Esophagus muscularis mucosa (tissue), 4 donors: ENCODE measurements around the gene ZP2. TPM values are rescaled to one million over a fixed set of nuclear protein-coding genes. Genes with fewer than 3 reads are reported as not detected.

Source experiments
- DNase-seq: peaks from one replicate; pipeline ENCODE4 v3.0.0-alpha.2; 2017; ENCODE audit errors: extremely low spot score
- H3K27ac ChIP-seq, 4 donors: fragments of 200-600 bp; sonication (generic); replicated peaks in 1 of 4; 1 replicate in 3 of 4; 2 replicates in 1 of 4; pipeline ENCODE4 v1.5.1; 2016 to 2019; ENCODE audit warnings: mild to moderate bottlenecking in 1 of 4
- H3K27me3 ChIP-seq, 4 donors: fragments of 200-600 bp; sonication (generic); one replicate each; pipeline versions ENCODE4 v1.5.1 to v1.6.0; 2016 to 2019
- H3K36me3 ChIP-seq, 4 donors: fragments of 200-600 bp; sonication (generic); one replicate each; pipeline ENCODE4 v1.5.1; 2016 to 2019
- H3K4me1 ChIP-seq, 4 donors: fragments of 200-600 bp; sonication (generic); one replicate each; pipeline ENCODE4 v1.5.1; 2016 to 2019
- H3K4me3 ChIP-seq, 4 donors: fragments of 200-600 bp; sonication (generic); 1 replicate in 2 of 4; 2 replicates in 2 of 4; pipeline ENCODE4 v1.5.1; 2016 to 2019; ENCODE audit warnings: mild to moderate bottlenecking in 4 of 4, moderate library complexity in 1 of 4
- H3K9me3 ChIP-seq, 4 donors: fragments of 200-600 bp; sonication (generic); 1 replicate in 3 of 4; 2 replicates in 1 of 4; pipeline ENCODE4 v1.5.1; 2016 to 2019
- CTCF ChIP-seq, 3 experiments: fragments of 200-600 bp in 2 of 3; fragments of 450-650 bp in 1 of 3; sonication (generic) in 2 of 3; IDR thresholded peaks; one replicate each; pipeline ENCODE4 v1.5.1; 2017 to 2019; ENCODE audit warnings: antibody characterized with exemption in 3 of 3, mild to moderate bottlenecking in 2 of 3, moderate library complexity in 1 of 3
- EP300 ChIP-seq: sonication (generic); formaldehyde crosslinking; IDR thresholded peaks from one replicate; pipeline ENCODE4 v1.6.1; 2017; ENCODE audit warnings: antibody characterized with exemption
- POLR2A ChIP-seq: fragments of 450-650 bp; IDR thresholded peaks from one replicate; pipeline ENCODE4 v1.6.1; 2017; ENCODE audit warnings: antibody characterized with exemption, moderate library complexity, mild to moderate bottlenecking, low read depth
- POLR2AphosphoS5 ChIP-seq, 2 donors: sonication (generic); formaldehyde crosslinking; IDR thresholded peaks; one replicate each; pipeline ENCODE4 v1.6.1; 2017; ENCODE audit warnings: antibody characterized with exemption in 2 of 2
- WGBS: methylation state at CpG from one replicate; pipeline ENCODE4 v1.1.5; 2018; 5-methylcytosine and 5-hydroxymethylcytosine counted together
- intact Hi-C: fragments of 100-400 bp; cut with DNase I; formaldehyde crosslinking; loops from one replicate; pipeline ENCODE4 v1.15.1; 2023
- total RNA-seq, 4 donors: library from RNA; depleted of rRNA; stranded (reverse); fragments of >200 nt; gene quantifications; one replicate each; pipeline versions ENCODE4 v1.1.0 to v1.2.1, GENCODE V29; 2016

ZP2 gene
- total RNA-seq, 4 donors from 2014 or later: not detected

GRCh38 chr16:21222495-21223337, 11.3 kb upstream of the ZP2 start:
- intact Hi-C loops: no loop called here
- WGBS: 67% methylated on average over 4 of the region's 4 CpGs

GRCh38 chr16:21219551-21219950, 8.2 kb upstream of the ZP2 start:
- Histone ChIP-seq H3K27ac (no peak overlapping the region), H3K9me3 (no peaks in the 10 kb centered on the region), H3K4me3 (no peak overlapping the region), H3K4me1 (no peaks in the 10 kb centered on the region), H3K36me3 (no peaks in the 10 kb centered on the region), H3K27me3 (peaks cover 0 to 17% (median 0%) of the 10 kb centered on the region in 4 donors)
- intact Hi-C loops: no loop called here
- no peak for DNase-seq
- 83% methylated on average over 2 of the region's 2 CpGs for WGBS
- TF ChIP-seq POLR2AphosphoS5 (IDR thresholded peaks at IDR 0.05): no peak
- TF ChIP-seq EP300: no peak
- no peak for TF ChIP-seq POLR2A
- no peak for TF ChIP-seq CTCF (IDR thresholded peaks at IDR 0.05)

More at GRCh38 chr16:21222495-21223337, 11.3 kb upstream of the ZP2 start:
- peaks cover 0 to 14% (median 0%) of the 10 kb centered on the region in 4 donors for H3K27me3 ChIP-seq
- no peak overlapping the region for H3K4me3 ChIP-seq
- H3K36me3 ChIP-seq: no peaks in the 10 kb centered on the region
- H3K27ac ChIP-seq: no peak overlapping the region
- TF ChIP-seq CTCF (IDR thresholded peaks at IDR 0.05) (no peak), EP300 (no peak), POLR2A (no peak), POLR2AphosphoS5 (IDR thresholded peaks at IDR 0.05) (no peak)
- no peaks in the 10 kb centered on the region for H3K9me3 ChIP-seq
- no peaks in the 10 kb centered on the region for H3K4me1 ChIP-seq
- DNase-seq: no peak

- no peak overlapping the region for H3K27ac ChIP-seq
- WGBS: 71% methylated on average over 7 of the region's 7 CpGs
- H3K4me3 ChIP-seq: no peak overlapping the region
- no peak for DNase-seq
- no peaks in the 10 kb centered on the region for H3K4me1 ChIP-seq
- no peaks in the 10 kb centered on the region for H3K36me3 ChIP-seq
- intact Hi-C loops: no loop called here
- TF ChIP-seq POLR2A (no peak), CTCF (IDR thresholded peaks at IDR 0.05) (no peak), POLR2AphosphoS5 (IDR thresholded peaks at IDR 0.05) (no peak), EP300 (no peak)
- no peaks in the 10 kb centered on the region for H3K9me3 ChIP-seq
- H3K27me3 ChIP-seq: peaks cover 0 to 27% (median 0%) of the 10 kb centered on the region in 4 donors
Observed at GRCh38 chr16:21218153-21218552, 6.8 kb upstream of the ZP2 start.

GRCh38 chr16:21217121-21217520, 5.7 kb upstream of the ZP2 start:
- intact Hi-C loops: no loop called here
- TF ChIP-seq POLR2A: no peak

GRCh38 chr16:21214086-21214485, 2.7 kb upstream of the ZP2 start:
- intact Hi-C loops: no loop called here
- H3K4me3 ChIP-seq: no peak overlapping the region
- no peaks in the 10 kb centered on the region for H3K4me1 ChIP-seq
- TF ChIP-seq EP300 (no peak), POLR2A (no peak), CTCF (IDR thresholded peaks at IDR 0.05) (no peak), POLR2AphosphoS5 (IDR thresholded peaks at IDR 0.05) (no peak)
- H3K27me3 ChIP-seq: peaks cover 0 to 30% (median 0%) of the 10 kb centered on the region in 4 donors
- H3K9me3 ChIP-seq: no peaks in the 10 kb centered on the region
- no peaks in the 10 kb centered on the region for H3K36me3 ChIP-seq
- WGBS: 51% methylated on average over 4 of the region's 4 CpGs
- DNase-seq: no peak
- no peak overlapping the region for H3K27ac ChIP-seq

More at GRCh38 chr16:21217121-21217520, 5.7 kb upstream of the ZP2 start:
- H3K27me3 ChIP-seq: peaks cover 0 to 33% (median 0%) of the 10 kb centered on the region in 4 donors
- H3K27ac ChIP-seq: no peak overlapping the region
- H3K4me3 ChIP-seq: no peak overlapping the region
- H3K4me1 ChIP-seq: no peaks in the 10 kb centered on the region
- H3K36me3 ChIP-seq: no peaks in the 10 kb centered on the region
- DNase-seq: no peak
- WGBS: 91% methylated on average over 2 of the region's 2 CpGs
- H3K9me3 ChIP-seq: no peaks in the 10 kb centered on the region
